CD4-positive, CD25-positive, alpha-beta regulatory T cell (primary cell): ENCODE data around the gene PSMD4. TPM values are rescaled to one million over a fixed set of nuclear protein-coding genes. Genes with fewer than 3 reads are reported as not detected.

Experiments used
- ATAC-seq, 2 donors: fragments of 150-1000 bp; cut with Tn5 transposase; one replicate each; pipeline ENCODE4 v1.10.0; 2021; ENCODE audit warnings: low read depth in 2 of 2, moderate number of reproducible peaks in 2 of 2, moderate library complexity in 1 of 2
- DNase-seq, 3 donors: peaks; one replicate each; pipeline versions ENCODE4 v3.0.0 to v3.0.0-alpha.2; 2012 to 2022; ENCODE audit warnings: mixed read lengths in 1 of 3
- H3K27ac ChIP-seq: one replicate; pipeline ENCODE4 v1.7.0; 2013; ENCODE audit warnings: mild to moderate bottlenecking, low read length; ENCODE audit not compliant: insufficient read depth, poor library complexity, severe bottlenecking
- H3K27me3 ChIP-seq: one replicate; pipeline ENCODE4 v1.7.0; 2013; ENCODE audit warnings: low read length; ENCODE audit not compliant: control insufficient read depth, insufficient read depth
- H3K36me3 ChIP-seq: one replicate; pipeline ENCODE4 v1.7.0; 2013; ENCODE audit warnings: mild to moderate bottlenecking, low read length, moderate library complexity; ENCODE audit not compliant: control insufficient read depth, insufficient read depth
- H3K4me1 ChIP-seq: 2 replicates; pipeline ENCODE4 v1.7.0; 2013; ENCODE audit warnings: mild to moderate bottlenecking, low read length; ENCODE audit not compliant: insufficient read depth, control insufficient read depth, poor library complexity, severe bottlenecking
- H3K4me3 ChIP-seq: one replicate; pipeline ENCODE4 v1.7.0; 2013; ENCODE audit warnings: low read depth, mild to moderate bottlenecking, low read length, moderate library complexity
- H3K9me3 ChIP-seq, 2 experiments: 1 replicate in 1 of 2; 2 replicates in 1 of 2; pipeline ENCODE4 v1.7.0; 2013; ENCODE audit warnings: low read length in 2 of 2, mild to moderate bottlenecking in 1 of 2, moderate library complexity in 1 of 2; ENCODE audit not compliant: control insufficient read depth in 2 of 2
- H3K27ac Mint-ChIP-seq, 3 donors: one replicate each; pipeline ENCODE4 v1.8.0; 2020 to 2022; ENCODE audit warnings: mild to moderate bottlenecking in 3 of 3, mixed read lengths in 3 of 3, moderate library complexity in 2 of 3
- H3K27me3 Mint-ChIP-seq: one replicate; pipeline ENCODE4 v1.8.0; 2022; ENCODE audit warnings: mild to moderate bottlenecking, mixed read lengths
- H3K36me3 Mint-ChIP-seq: one replicate; pipeline ENCODE4 v1.8.0; 2020; ENCODE audit warnings: mixed read lengths
- H3K4me1 Mint-ChIP-seq, 4 donors: one replicate each; pipeline ENCODE4 v1.8.0; 2020 to 2022; ENCODE audit warnings: mixed read lengths in 4 of 4, mild to moderate bottlenecking in 1 of 4
- H3K4me3 Mint-ChIP-seq, 4 donors: one replicate each; pipeline ENCODE4 v1.8.0; 2020 to 2022; ENCODE audit warnings: mild to moderate bottlenecking in 4 of 4, mixed read lengths in 4 of 4, moderate library complexity in 3 of 4
- H3K9me3 Mint-ChIP-seq, 7 donors: one replicate each; pipeline ENCODE4 v1.8.0; 2020 to 2022; ENCODE audit warnings: mixed read lengths in 7 of 7, mild to moderate bottlenecking in 3 of 7, moderate library complexity in 2 of 7
- polyA plus RNA-seq, 4 donors: library from polyadenylated mRNA; unstranded; fragments of 300-500 nt; fragmentation: Illumina TruSeq; gene quantifications; one replicate each; pipeline ENCODE4 v1.2.3, GENCODE V29; 2021
- total RNA-seq: library from RNA; stranded (reverse); gene quantifications from one replicate; pipeline ENCODE4 v1.2.3, GENCODE V29; 2022

PSMD4 gene
- total and polyA plus RNA-seq, 5 donors from 2014 or later: 91.6 to 392 (median 276) TPM

- H3K36me3 Mint-ChIP-seq: peaks cover 26% of the 10 kb centered on the region
- peak in 1 of 2 donors; percentile 22 for ATAC-seq
- H3K9me3 Mint-ChIP-seq: no peaks in the 10 kb centered on the region
- Histone ChIP-seq H3K27me3 (no peaks in the 10 kb centered on the region), H3K9me3 (no peaks in the 10 kb centered on the region), H3K4me1 (no peaks in the 10 kb centered on the region), H3K36me3 (peaks cover 80% of the 10 kb centered on the region), H3K4me3 (no peak overlapping the region), H3K27ac (no peak overlapping the region)
- H3K27me3 Mint-ChIP-seq: no peaks in the 10 kb centered on the region
- no peak for DNase-seq
- peak overlapping the region in 1 of 3 donors; percentile 34 for H3K27ac Mint-ChIP-seq
- peaks cover 0 to 13% (median 6%) of the 10 kb centered on the region in 4 donors for H3K4me1 Mint-ChIP-seq
- H3K4me3 Mint-ChIP-seq: no peak overlapping the region
Observed at GRCh38 chr1:151292207-151293030, 37.9 kb downstream of the PSMD4 start.

GRCh38 chr1:151293093-151293492 lies 38.6 kb downstream of the PSMD4 start:
- H3K9me3 Mint-ChIP-seq: no peaks in the 10 kb centered on the region
- Histone ChIP-seq H3K27ac (no peak overlapping the region), H3K4me3 (no peak overlapping the region), H3K4me1 (no peaks in the 10 kb centered on the region), H3K27me3 (no peaks in the 10 kb centered on the region), H3K9me3 (no peaks in the 10 kb centered on the region), H3K36me3 (peaks cover 80% of the 10 kb centered on the region)
- DNase-seq: no peak
- no peaks in the 10 kb centered on the region for H3K27me3 Mint-ChIP-seq
- H3K36me3 Mint-ChIP-seq: peaks cover 31% of the 10 kb centered on the region
- ATAC-seq: peak in 1 of 2 donors; percentile 14
- peaks cover 0 to 13% (median 6%) of the 10 kb centered on the region in 4 donors for H3K4me1 Mint-ChIP-seq
- no peak overlapping the region for H3K4me3 Mint-ChIP-seq
- no peak overlapping the region for H3K27ac Mint-ChIP-seq

DNA sequence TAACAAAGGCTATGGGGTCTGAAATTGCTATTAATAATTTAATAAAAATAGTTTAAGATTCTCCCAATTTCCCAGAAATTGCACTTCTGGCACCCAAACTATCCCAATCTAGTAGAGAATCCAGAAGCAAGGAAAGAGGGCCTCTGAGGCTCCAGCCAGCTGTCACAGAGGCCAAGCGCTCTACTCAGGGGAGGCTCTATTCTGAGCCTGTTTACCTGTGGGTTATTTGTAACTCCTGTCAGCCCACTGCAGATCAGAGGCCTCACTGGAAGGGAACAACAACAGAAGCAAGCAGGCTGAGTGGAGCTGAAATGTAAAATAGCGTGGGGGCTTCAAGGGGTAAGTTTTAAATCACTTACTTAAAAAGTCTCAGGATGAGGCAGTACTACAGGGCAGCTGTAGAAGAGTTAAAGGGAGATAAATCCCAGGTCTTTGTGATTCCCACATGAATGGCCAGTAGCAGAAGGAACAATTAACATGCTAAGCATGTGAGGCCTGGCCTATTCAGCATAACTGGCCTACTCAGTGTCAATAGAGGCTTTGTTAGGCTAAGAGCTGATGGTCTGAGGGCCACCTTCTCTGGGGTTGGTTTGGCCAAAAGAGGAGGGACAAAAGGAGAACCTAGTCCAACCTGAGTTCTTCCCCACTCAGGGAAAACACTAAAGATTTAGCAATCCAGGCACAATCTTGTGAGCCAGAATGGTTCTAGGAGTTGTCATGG lies 40.4 kb downstream of the PSMD4 start:
- Mint-ChIP-seq H3K36me3 (peaks cover 38% of the 10 kb centered on the region), H3K4me1 (peaks cover 0 to 5% (median 2%) of the 10 kb centered on the region in 4 donors), H3K4me3 (no peak overlapping the region), H3K27ac (peak overlapping the region in 2 of 3 donors; percentile 68 to 83), H3K9me3 (no peaks in the 10 kb centered on the region), H3K27me3 (no peaks in the 10 kb centered on the region)
- H3K4me1 ChIP-seq: no peaks in the 10 kb centered on the region
- no peak overlapping the region for H3K4me3 ChIP-seq
- no peak for ATAC-seq
- no peaks in the 10 kb centered on the region for H3K9me3 ChIP-seq
- H3K27me3 ChIP-seq: no peaks in the 10 kb centered on the region
- H3K27ac ChIP-seq: no peak overlapping the region
- DNase-seq: no peak
- H3K36me3 ChIP-seq: peaks cover 86% of the 10 kb centered on the region

- ATAC-seq: no peak
- peak overlapping the region in 2 of 3 donors; percentile 11 to 87 for H3K27ac Mint-ChIP-seq
Observed at GRCh38 chr1:151309811-151310323, 55.3 kb downstream of the PSMD4 start.

DNA sequence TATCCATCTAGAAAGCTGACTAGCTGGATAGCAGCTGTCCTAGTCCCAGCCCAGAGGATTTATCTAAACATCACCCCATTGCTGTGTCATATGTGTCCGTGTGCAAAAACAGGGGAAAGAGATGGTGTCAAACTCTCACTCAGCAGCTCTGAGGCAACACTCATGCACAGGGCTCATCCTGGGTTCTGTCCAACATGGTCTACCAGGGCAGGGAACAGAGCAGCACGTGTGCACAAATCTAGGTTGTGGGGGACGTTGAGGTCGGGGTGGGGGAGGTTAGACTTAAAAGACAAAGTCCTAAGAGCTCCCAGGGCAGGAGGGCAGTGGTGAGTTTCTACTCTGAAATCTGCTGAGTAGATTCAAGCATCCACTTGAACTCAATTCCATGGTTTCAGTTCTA lies 56.5 kb downstream of the PSMD4 start:
- Mint-ChIP-seq H3K4me1 (peaks cover 11 to 52% (median 34%) of the 10 kb centered on the region in 4 donors), H3K9me3 (no peaks in the 10 kb centered on the region), H3K4me3 (no peak overlapping the region), H3K27me3 (no peaks in the 10 kb centered on the region), H3K27ac (peak overlapping the region in 2 of 3 donors; percentile 77 to 93), H3K36me3 (peaks cover 47% of the 10 kb centered on the region)
- peaks cover 77% of the 10 kb centered on the region for H3K36me3 ChIP-seq
- DNase-seq: no peak
- no peak for ATAC-seq
- no peaks in the 10 kb centered on the region for H3K9me3 ChIP-seq
- no peaks in the 10 kb centered on the region for H3K27me3 ChIP-seq
- peaks cover 17% of the 10 kb centered on the region for H3K4me1 ChIP-seq
- no peak overlapping the region for H3K27ac ChIP-seq
- H3K4me3 ChIP-seq: no peak overlapping the region

More at GRCh38 chr1:151309811-151310323, 55.3 kb downstream of the PSMD4 start:
- Histone ChIP-seq H3K4me3 (no peak overlapping the region), H3K36me3 (peaks cover 79% of the 10 kb centered on the region), H3K27me3 (no peaks in the 10 kb centered on the region), H3K9me3 (no peaks in the 10 kb centered on the region), H3K27ac (no peak overlapping the region), H3K4me1 (peaks cover 17% of the 10 kb centered on the region)
- H3K27me3 Mint-ChIP-seq: no peaks in the 10 kb centered on the region
- H3K36me3 Mint-ChIP-seq: peaks cover 48% of the 10 kb centered on the region
- H3K4me1 Mint-ChIP-seq: peaks cover 11 to 43% (median 26%) of the 10 kb centered on the region in 4 donors
- no peaks in the 10 kb centered on the region for H3K9me3 Mint-ChIP-seq
- no peak for DNase-seq
- no peak overlapping the region for H3K4me3 Mint-ChIP-seq

- Histone ChIP-seq H3K36me3 (peaks cover 76% of the 10 kb centered on the region), H3K4me3 (peak overlapping the region; percentile 10), H3K27me3 (no peaks in the 10 kb centered on the region), H3K4me1 (peaks cover 17% of the 10 kb centered on the region), H3K9me3 (no peaks in the 10 kb centered on the region), H3K27ac (no peak overlapping the region)
- H3K27ac Mint-ChIP-seq: peak overlapping the region; percentile 70 to 93 (median 77)
- no peaks in the 10 kb centered on the region for H3K9me3 Mint-ChIP-seq
- ATAC-seq (peak; percentile 100), DNase-seq (peak in 2 of 3 donors; percentile 18 to 64)
- peak overlapping the region in 2 of 4 donors; percentile 12 to 52 for H3K4me3 Mint-ChIP-seq
- no peaks in the 10 kb centered on the region for H3K27me3 Mint-ChIP-seq
- peaks cover 11 to 52% (median 37%) of the 10 kb centered on the region in 4 donors for H3K4me1 Mint-ChIP-seq
- peaks cover 51% of the 10 kb centered on the region for H3K36me3 Mint-ChIP-seq
Observed at GRCh38 chr1:151311589-151312331, 57.2 kb downstream of the PSMD4 start.

DNA sequence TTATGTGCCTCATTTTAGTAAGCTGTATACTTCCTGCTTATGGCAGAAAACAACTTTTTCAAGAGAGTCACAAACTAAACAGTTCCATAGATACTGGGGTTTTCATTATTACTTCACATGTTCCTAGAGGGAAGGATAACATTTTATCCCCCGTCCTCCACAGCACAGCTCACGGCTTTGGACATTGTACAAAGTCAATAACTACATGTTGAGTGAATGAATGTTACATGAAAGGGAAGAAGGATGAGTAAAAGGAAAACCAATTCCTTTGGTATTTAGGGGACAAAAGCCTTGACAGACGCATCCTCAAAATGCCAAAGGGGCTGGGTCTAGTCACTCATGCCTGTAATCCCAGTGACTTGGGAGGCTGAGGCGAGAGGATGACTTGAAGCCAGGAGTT lies 57.9 kb downstream of the PSMD4 start:
- H3K9me3 ChIP-seq: no peaks in the 10 kb centered on the region
- Mint-ChIP-seq H3K4me1 (peaks cover 11 to 52% (median 37%) of the 10 kb centered on the region in 4 donors), H3K4me3 (peak overlapping the region in 1 of 4 donors; percentile 52), H3K27ac (peak overlapping the region; percentile 70 to 93 (median 77)), H3K9me3 (no peaks in the 10 kb centered on the region), H3K36me3 (peaks cover 52% of the 10 kb centered on the region), H3K27me3 (no peaks in the 10 kb centered on the region)
- H3K36me3 ChIP-seq: peaks cover 73% of the 10 kb centered on the region
- no peaks in the 10 kb centered on the region for H3K27me3 ChIP-seq
- H3K4me1 ChIP-seq: peaks cover 17% of the 10 kb centered on the region
- ATAC-seq: no peak
- no peak overlapping the region for H3K27ac ChIP-seq
- H3K4me3 ChIP-seq: no peak overlapping the region
- no peak for DNase-seq
